ENCODE measurements around the gene ZNF750.

Gene ZNF750

DNA sequence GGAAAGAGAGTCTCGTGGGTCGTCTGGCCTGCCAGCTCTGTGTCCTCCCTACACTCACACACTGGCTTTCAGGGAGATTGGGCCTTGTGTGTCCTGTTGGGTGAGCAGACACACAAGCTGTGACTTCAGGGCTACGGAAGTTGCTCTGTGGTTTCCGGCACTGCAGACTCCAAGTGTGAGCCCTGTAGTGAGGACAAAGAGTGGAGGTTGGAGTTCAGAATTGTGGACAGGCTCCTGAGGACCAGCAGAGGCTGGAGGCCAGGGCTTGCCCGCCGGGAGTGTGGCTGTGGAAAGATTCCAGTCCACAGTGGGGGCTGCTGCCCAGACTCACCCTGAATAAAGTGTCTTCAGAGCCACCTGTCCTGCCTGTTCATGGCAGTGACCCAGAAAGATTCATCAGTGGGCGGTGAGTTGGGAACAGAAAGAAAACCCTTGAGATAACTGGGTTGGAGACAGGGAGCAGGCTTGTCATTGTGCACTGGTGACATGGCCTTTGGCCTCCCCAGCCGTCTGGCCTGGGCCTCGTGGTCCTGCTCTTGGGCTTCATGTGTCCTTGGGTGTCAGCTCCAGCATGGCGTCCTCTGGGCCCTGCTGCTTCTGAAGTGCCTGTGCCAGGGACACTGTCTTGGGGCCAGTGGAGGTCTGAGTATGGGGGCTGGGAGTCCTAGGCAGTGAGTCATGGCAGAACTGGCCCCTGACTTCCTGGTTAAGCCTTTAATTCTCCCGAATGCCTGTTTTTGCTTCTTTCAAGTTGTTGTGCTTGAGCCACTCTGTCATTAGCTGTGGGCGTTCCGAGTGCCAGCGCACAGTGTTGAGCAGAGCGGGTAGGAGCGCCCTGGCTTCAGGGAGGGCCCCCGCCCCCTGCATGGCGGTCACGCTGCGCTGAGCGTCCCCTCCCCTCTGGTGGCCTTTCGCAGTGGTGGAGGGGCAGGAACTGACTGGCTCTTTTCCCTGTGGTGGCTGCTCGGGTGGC lies 19.9 kb upstream of the ZNF750 start:
- DNase-seq (ENCODE audit: low read depth in 2 of 2) = no peak

DNA sequence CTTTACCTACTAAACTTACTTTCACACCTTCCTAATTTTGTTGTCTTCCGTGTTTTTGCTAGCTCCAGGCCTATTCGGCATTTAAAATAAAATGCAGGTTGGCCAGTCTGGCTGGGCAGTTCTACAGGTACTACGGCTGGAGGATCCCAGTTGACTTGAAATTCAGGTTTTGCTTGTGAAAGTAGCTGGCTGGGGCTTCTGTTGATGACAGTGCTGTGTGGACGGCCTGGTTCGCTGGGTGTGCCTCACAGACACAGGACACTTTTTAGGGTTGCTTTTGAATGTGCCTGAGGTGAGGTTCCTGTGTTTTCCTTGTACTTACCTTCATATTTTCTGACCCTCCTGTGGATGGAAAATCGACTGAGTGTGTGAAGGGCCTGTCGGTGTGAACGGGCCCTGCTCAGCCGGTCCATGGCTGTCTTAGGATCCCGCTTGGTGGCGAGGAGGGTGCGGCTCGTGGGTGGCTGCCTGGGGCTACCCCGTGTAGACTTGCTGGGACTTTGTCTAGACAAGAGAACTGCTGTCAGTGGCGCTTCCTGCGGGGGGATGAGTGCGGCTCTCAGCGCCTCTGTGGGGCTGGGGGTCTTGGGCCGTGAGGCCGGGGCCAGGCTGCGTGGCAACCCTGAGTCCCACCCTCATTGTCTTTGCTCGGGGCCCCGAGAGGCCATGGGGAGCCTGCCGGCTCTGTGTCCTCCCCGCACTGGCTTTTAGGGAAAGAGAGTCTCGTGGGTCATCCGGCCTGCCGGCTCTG lies 18.7 kb upstream of the ZNF750 start:
- DNase-seq (ENCODE audit: low read depth in 2 of 2) = no peak

DNA sequence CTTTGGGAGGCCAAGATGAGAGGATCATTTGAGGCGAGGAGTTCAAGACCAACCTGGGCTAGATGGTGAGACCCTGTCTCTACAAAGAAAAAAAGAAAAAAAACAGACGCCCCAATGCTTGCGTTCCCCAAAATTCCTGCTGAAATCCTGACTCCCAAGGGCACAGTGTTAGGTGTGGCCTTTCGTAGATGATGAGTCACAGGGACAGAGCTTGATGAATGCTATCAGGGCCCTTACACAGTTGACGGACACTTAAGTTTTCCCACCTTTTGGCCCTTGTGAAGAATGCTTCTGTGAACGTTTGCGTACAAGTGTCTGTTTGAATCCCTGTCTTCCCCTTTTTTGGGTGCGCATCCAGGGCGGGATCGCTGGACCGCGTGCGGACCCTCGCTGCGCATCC lies 16.5 kb upstream of the ZNF750 start:
- no peak for DNase-seq (ENCODE audit: low read depth in 2 of 2)

DNA sequence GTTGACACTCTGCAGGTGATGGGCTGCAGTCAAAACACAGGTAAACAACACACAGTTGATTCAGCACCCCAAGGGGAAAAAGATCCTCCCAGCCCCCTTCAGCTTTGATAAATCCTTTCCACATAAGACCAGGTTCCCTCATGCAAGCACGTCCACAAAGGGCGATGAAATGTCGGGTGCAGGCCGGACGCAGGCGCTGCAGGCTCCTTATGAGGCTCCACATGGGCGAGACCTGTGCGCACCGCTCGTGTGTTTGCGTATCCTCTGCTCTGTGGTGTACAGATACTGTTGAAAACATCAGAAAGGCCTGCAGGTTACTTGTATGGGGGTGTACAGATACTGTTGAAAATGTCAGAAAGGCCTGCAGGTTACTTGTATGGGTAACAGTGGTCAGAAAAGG lies 14.4 kb upstream of the ZNF750 start:
- DNase-seq (ENCODE audit: low read depth in 2 of 2) = no peak

DNA sequence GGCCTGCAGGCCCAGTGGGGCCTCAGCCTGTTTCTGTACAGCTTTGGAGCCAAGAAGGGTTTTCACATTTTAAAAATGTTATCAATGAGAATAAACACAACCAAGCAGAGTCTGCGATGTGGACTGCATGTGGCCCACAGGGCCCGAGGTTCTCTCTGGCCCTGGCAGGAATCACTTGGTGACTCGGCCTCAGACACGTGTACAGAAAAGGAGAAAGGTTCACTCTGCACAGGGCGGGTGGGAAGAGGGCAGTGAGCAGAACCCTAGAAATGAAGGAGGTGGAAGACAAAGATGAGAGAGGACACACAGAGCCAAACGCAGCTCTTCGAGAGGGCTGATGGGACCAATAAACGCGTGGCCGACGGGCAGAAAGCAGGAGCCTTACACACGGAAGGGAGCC lies 11.6 kb upstream of the ZNF750 start:
- no peak for DNase-seq (ENCODE audit: low read depth in 2 of 2)

DNA sequence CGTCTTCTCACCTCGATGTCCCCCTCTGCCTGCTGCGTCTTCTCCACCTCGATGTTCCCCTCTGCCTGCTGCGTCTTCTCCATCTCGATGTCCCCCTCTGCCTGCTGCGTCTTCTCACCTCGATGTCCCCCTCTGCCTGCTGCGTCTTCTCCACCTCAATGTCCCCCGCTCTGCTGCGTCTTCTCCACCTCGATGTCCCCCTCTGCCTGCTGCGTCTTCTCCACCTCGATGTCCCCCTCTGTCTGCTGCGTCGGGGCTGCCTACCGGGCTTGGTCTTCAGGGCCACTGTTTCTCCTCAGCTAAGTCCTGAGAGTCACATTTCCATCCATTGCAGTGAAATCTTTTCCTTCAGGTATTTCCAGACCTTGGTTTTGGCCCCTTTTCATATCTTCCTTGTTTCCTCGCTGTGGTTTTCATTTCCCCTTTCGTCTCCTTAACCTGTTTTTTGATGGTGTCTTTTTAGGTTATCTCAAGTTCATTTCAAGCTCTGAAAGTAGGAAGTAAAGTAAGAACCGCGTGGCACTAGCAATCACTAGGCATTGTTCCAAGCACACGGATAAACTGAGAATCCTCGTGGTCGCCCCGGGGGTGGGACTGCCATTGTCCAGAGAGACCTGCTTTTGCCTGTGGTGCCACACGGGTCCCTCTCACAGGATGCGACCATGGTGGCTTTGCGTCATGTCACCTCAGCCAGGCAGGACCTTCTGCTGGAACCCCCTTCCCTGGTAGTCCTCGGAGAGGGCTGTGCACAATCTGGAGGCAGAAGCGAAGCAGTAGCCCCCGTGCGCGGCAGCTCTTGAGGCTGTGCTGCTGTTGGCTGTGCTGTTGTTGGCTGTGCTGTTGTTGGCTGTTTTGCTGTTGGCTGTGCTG lies 9.5 kb upstream of the ZNF750 start:
- no peak for DNase-seq (ENCODE audit: low read depth in 2 of 2)

DNA sequence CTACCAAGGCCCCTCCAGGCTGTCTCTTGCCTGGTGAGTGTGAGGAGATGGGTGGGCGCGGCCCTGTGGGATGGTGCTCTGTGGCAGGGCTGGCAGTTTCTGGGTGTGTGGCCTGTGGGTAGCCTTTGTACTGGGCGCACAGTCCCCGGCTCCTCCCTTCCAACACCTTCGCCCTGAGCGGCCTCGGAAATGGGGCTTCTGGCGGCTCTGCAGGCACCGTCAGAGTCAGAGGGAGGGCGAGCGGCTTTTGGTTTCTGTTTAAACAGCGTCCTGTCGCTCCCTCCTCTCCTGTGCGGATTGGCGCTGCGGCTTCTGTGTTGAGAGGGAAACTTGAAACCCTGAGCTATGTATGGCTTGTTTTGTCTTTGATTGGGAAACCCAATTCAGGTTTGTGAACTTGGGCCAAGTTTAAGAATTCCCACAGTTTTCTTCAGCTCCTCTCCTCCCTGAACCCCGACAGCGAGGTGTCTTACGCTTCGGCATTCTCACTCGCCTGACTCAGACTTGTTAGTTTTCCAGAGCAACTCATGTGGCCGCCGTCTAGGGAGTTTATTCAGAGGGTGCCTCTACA lies 8.3 kb upstream of the ZNF750 start:
- no peak for DNase-seq (ENCODE audit: low read depth in 2 of 2)

DNA sequence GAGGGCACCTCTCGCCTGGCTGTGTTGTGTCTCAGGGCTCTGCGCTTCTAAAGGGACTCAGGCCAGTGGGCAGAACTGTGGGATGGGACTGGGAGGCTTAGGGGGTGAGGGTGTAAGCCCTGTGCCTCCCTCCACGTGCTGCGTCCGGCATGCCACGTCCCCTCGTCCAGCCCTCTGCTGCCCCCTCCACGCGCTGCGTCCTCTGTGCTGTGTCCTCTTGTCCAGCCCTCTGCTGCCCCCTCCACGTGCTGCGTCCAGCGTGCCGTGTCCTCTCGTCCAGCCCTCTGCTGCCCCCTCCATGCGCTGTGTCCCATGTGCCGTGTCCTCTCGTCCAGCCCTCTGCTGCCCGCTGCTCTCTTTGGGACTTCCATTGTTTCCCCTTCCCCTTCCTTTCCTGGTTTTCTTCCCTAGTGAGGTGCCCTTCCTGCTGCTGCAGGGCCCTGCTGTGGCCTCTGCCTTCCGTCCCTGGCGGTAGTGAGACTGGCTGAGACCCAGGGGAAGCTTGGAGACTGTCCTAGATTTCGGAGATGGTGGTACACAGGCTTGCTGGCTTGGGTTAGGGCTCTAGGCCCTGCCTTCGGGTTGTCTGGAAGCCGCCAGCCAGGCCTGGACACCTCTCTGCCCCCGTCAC lies 6.4 kb upstream of the ZNF750 start:
- no peak for DNase-seq (ENCODE audit: low read depth in 2 of 2)

DNA sequence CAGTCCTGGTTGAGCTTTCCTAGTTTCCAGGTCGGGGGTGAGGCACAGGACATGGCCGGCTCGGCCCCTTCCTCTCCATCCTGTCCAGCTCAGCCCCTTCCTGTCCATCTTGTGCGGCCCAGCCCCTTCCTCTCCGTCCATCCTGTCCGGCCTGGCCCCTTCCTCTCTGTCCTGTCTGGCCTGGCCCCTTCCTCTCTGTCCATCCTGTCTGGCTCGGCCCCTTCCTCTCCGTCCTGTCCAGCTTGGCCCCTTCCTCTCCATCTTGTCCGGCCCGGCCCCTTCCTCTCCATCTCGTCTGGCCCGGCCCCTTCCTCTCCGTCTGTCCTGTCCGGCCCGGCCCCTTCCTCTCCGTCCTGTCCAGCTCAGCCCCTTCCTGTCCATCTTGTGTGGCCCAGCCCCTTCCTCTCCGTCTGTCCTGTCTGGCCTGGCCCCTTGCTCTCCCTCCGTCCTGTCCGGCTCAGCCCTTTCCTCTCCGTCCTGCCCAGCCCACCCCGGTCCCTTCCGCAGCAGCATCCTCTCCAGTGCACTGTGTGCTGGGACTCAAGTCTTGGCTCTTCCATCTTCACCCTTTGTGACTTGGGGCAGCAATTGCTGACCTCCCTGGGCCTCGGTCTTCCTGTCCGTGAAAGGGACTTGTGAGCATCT lies 5.5 kb upstream of the ZNF750 start:
- no peak for DNase-seq (ENCODE audit: low read depth in 2 of 2)

DNA sequence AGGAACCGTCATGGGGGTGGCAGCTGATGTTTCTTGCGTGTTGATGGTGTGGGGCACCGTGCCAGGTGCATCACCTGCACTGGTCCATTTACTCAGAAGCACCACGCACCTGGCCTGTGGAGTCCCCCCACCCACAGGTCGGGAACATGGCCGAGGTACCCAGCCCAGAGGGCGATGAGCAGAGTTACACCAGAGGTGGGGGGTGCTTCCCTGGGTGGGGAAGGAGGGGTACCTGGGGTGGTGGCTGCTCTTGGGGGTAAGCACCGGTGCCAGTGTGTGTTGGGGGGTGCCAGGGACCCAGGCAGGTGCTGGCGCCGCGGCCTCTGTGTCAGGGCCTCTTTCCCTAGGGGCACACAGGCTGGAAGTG lies 5.0 kb upstream of the ZNF750 start:
- no peak for DNase-seq (ENCODE audit: low read depth in 2 of 2)

DNA sequence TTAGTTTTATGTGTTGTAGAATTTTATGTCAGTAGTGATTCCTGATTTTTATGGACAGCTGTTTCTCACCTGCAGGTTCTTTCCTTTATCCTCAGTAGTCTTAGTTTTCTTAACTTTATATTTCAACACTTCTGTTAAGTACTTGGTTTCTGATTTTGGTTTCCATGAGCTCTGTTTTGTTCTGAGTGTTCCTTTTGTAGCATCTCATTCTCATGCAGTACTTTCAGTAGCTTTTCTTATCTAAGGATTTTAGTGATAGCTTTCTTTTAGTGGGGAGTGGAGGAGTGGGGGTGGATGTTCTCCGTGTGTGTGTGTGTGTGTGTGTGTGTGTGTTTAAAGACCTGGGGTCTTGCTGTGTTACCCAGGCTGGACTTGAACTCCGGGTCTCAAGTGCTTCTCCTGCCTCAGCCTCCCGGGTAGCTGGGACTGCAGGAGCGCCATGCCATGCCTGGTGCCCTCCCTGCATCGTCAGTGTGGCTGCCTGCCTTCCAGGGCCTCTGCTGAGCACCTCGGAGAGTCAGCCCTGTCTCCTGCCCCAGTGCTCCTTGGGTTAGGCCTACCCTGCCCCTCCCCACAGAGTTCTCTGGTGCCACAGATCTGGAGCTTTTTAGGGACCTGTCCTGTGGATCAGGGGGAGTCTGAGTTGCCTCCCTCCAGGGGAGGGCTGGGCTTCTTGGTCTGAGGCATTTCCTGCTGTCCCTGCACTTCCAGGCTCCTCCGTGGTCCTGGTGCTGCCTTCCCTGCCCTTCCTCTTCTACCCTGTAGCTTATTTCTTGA lies 4.3 kb upstream of the ZNF750 start:
- no peak for DNase-seq (ENCODE audit: low read depth in 2 of 2)

DNA sequence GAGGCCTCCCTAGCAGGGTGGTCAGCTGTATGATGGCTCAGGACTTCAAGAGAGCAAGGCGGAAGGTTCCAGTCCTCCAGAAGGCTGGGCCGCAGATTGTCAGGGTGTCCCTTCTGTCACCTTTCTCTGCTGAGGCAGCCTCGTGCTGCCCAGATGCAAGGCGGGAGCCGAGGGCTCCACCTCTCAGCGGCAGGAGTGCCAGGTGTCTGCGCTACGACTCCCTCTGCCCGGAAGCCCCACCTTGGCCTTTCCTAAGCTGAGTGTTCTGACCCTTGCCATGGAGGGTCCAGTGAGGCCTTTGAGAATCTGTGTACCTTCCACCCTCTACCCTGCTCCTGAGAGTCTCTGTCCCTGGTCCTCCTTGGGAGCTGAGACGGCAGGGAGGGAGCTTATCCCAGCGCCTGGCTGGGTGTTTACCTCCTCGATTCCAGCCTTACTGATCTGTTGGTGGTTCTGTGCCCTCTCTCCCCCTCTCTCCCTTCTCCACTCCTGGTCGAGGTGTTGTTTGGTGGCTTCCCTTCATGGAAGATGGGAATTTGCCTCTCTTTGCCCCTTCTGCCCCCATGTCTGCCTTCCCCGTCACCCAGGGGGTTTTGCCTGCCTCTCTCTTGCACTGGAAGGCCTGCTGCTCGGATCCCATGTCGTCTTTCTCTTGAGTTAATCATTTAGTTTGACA lies 2.2 kb upstream of the ZNF750 start:
- DNase-seq (ENCODE audit: low read depth in 2 of 2) = no peak

DNA sequence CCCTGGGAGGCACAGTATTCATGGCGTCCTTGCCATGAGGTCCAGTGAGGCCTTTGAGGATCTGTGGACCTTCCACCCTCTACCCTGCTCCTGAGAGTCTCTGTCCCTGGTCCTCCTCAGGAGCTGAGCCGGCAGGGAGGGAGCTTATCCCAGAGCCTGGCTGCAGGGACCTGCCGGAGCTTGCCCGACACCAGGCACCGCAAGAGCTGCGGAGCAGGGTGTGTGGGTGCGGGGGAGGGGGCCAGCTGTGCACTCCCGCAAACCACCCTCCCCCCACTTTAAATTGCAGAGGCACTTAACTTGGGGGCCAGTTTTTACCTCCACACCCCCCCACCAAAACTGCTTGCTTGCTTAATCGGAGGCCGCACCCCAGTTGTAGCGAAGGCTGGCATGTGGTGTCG lies 609 bp upstream of the ZNF750 start:
- DNase-seq (ENCODE audit: low read depth in 2 of 2) = no peak

DNA sequence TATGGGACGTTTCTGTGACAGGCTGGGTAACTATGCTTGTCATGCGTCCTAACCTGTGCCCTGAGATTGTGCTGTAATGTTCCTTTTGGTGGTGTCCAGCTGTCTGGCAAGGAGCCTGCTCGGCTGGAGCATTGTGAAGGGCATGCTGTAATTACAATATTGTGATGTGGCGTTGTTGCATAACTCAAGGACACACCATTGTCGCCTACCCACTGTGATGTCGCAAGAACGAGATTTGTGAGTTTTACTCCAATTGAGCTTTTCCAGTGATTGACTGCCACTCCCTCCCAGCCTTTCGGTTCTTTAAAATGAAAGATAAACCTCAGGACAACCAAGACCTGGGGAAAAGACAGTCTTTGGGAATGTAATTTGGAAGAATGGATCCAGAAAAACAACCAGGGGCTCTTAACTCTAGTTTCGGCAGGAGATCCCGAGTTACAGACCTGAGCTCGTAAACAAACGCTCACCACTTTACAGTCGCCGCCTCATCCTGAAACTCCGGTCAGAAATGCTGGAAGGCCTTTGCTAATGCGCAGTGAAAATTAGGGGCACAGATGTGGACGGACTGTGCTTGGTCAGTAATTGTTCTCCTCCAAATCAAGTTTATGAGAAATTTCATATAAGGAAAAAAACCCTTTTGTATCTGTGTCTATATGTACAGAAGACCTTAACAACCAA lies 1.3 kb downstream of the ZNF750 start:
- DNase-seq (ENCODE audit: low read depth in 2 of 2) = no peak

DNA sequence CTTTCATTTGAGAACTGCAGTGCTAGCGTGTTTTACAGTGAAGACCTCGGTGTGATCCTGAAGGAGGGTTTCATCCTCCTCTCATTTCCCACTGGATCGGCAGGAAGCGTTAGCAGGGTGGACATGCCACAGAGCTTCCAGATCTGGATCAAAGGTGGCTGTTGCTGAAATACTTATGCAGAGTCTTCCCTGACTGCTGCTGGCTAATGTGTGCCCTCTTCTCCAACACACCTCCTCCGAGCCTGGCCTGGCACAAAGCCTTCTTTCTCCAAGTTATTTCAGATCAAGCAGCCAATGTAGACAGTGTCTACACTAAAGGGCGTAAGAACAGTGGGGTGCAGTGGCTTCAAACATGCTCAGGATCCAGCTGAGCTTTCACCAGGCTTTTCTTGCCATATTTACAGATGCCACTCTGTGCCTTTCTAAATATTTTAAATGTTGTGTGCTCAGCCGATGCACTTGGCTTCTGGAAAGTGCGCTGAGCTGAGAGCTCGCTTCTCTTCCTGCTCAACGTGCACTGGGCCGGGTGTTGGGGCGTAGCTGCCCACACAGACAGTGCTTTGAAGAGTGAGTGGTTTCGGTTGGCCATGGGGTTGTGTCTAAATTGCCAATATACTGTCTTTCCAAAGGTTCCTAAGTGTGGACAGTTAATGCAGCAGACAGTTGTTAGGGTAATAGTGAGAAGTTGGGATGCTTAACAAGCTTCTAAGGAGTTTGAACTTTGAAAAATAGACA lies 2.1 kb downstream of the ZNF750 start:
- DNase-seq (ENCODE audit: low read depth in 2 of 2) = no peak

DNA sequence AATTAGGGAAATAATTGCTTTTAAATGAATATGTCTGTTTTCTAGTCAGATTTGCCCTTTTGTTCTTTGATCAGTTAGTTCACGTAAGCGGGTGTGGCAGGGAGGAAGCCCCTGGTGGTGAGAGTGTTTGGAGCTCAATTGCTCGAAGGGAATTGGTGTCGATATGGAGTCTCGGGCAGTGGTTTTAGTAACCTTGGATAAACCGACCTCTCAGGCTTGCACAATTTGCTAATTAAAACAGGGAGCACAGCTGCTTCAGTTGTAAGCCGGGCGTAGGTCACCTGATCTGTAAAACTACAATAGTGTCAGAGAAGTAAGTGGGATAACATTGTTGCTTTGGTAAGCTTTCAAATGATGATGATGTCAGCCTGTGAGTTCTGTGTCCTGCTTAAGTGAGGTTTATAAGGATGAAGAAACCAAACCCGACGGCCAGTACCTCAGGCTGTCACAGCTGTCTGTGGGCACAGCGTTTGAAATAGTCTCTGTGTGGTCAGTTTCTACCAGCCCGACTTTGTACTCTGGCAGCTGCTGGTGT lies 2.9 kb downstream of the ZNF750 start:
- DNase-seq (ENCODE audit: low read depth in 2 of 2) = no peak

DNA sequence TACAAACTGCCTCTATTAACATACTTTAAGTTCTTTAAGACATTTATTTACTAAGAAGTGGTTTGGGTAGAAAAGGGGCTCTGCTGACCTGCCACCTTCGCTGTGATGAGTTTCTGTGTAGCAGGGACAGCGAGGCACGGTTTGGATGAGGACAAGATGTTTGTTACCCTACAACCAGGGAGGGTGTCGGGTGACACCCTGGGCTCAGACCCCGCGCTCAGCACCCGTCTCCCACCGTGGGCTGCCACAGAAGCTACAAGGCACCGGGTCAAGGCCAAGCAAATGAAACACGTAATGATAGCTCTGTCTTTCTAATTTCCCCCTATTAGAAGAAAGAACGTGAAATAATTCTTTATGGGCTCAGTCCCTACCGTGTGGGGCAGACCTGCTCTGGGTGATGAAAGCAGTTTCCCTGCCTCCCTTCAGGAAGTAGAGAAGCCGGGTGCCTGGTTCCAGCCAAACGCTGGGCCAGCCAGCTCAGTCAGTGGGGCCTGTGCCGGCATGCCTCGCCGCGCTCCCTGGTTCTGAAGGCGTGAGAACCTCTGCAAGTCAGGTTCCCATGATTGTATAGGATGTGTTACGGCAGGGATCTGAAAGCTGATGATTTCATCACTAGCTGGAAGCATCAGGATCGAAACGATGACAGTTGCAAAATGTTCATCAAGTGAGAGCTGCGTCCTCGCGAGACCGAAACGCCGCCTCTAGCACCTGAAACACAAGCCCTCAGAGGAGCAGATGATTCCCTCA lies 3.9 kb downstream of the ZNF750 start:
- DNase-seq (ENCODE audit: low read depth in 2 of 2) = no peak
